Liver (tissue), 3 donors: ENCODE measurements around the gene RUSC1.

Source experiments
- EGR1 ChIP-seq, 2 donors: IDR thresholded peaks; 2 replicates each; pipeline ENCODE4 v1.6.1; 2016 to 2018; ENCODE audit warnings: antibody characterized with exemption in 2 of 2, low read depth in 2 of 2
- FOXA1 ChIP-seq: IDR thresholded peaks from 2 replicates; pipeline ENCODE4 v1.6.1; 2016; ENCODE audit warnings: antibody characterized with exemption
- FOXA2 ChIP-seq: IDR thresholded peaks from 2 replicates; pipeline ENCODE4 v1.6.1; 2016; ENCODE audit warnings: antibody characterized with exemption
- GABPA ChIP-seq, 2 donors: IDR thresholded peaks in 1 of 2; conservative IDR thresholded peaks in 1 of 2; 2 replicates each; pipeline ENCODE4 v1.6.1; 2016; ENCODE audit warnings: antibody characterized with exemption in 2 of 2, mild to moderate bottlenecking in 1 of 2, moderate library complexity in 1 of 2
- RAD21 ChIP-seq, 2 donors: IDR thresholded peaks; 2 replicates each; pipeline ENCODE4 v1.6.1; 2016; ENCODE audit warnings: antibody characterized with exemption in 2 of 2, mild to moderate bottlenecking in 2 of 2
- SP1 ChIP-seq: IDR thresholded peaks from 2 replicates; pipeline ENCODE4 v1.6.1; 2018; ENCODE audit warnings: antibody characterized with exemption, mild to moderate bottlenecking
- TAF1 ChIP-seq: conservative IDR thresholded peaks from 2 replicates; pipeline ENCODE4 v1.6.1; 2016; ENCODE audit warnings: antibody characterized with exemption, mild to moderate bottlenecking
- TF ChIP-seq, protein P1 (sequence below): IDR thresholded peaks from 2 replicates; pipeline ENCODE4 v1.6.1; 2016; ENCODE audit warnings: antibody characterized with exemption
- TF ChIP-seq, protein P2 (sequence below): fragments of 150-350 bp; IDR thresholded peaks from 2 replicates; pipeline ENCODE4 v1.5.1; 2017; ENCODE audit warnings: improper control_type of control experiment, low read depth, low read length; ENCODE audit not compliant: missing input control
- TF ChIP-seq, protein P3 (sequence below): IDR thresholded peaks from 2 replicates; pipeline ENCODE4 v1.6.1; 2016; ENCODE audit warnings: antibody characterized with exemption
- TF ChIP-seq, protein P4 (sequence below): IDR thresholded peaks from 2 replicates; pipeline ENCODE4 v1.6.1; 2016; ENCODE audit warnings: antibody characterized with exemption, mild to moderate bottlenecking
- donor health status: healthy.
- donor health status: healthy.

GRCh38 chr1:155325603-155325893, 4.9 kb downstream of the RUSC1 start:
- TF ChIP-seq, protein P1, sequence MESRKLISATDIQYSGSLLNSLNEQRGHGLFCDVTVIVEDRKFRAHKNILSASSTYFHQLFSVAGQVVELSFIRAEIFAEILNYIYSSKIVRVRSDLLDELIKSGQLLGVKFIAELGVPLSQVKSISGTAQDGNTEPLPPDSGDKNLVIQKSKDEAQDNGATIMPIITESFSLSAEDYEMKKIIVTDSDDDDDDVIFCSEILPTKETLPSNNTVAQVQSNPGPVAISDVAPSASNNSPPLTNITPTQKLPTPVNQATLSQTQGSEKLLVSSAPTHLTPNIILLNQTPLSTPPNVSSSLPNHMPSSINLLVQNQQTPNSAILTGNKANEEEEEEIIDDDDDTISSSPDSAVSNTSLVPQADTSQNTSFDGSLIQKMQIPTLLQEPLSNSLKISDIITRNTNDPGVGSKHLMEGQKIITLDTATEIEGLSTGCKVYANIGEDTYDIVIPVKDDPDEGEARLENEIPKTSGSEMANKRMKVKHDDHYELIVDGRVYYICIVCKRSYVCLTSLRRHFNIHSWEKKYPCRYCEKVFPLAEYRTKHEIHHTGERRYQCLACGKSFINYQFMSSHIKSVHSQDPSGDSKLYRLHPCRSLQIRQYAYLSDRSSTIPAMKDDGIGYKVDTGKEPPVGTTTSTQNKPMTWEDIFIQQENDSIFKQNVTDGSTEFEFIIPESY: no peak
- TF ChIP-seq, protein P2, sequence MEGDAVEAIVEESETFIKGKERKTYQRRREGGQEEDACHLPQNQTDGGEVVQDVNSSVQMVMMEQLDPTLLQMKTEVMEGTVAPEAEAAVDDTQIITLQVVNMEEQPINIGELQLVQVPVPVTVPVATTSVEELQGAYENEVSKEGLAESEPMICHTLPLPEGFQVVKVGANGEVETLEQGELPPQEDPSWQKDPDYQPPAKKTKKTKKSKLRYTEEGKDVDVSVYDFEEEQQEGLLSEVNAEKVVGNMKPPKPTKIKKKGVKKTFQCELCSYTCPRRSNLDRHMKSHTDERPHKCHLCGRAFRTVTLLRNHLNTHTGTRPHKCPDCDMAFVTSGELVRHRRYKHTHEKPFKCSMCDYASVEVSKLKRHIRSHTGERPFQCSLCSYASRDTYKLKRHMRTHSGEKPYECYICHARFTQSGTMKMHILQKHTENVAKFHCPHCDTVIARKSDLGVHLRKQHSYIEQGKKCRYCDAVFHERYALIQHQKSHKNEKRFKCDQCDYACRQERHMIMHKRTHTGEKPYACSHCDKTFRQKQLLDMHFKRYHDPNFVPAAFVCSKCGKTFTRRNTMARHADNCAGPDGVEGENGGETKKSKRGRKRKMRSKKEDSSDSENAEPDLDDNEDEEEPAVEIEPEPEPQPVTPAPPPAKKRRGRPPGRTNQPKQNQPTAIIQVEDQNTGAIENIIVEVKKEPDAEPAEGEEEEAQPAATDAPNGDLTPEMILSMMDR: no peak
- TF ChIP-seq GABPA (IDR thresholded peaks at IDR 0.05 in 1 of 2, conservative IDR thresholded peaks at IDR 0.05 in 1 of 2): no peak
- TF ChIP-seq, protein P3, sequence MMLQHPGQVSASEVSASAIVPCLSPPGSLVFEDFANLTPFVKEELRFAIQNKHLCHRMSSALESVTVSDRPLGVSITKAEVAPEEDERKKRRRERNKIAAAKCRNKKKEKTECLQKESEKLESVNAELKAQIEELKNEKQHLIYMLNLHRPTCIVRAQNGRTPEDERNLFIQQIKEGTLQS: no peak
- no peak for TF ChIP-seq FOXA2
- no peak for TF ChIP-seq SP1
- TF ChIP-seq TAF1: no peak
- no peak for TF ChIP-seq FOXA1
- TF ChIP-seq EGR1 (IDR thresholded peaks at IDR 0.05; ENCODE audit: low read depth in 2 of 2): no peak
- TF ChIP-seq, protein P4, sequence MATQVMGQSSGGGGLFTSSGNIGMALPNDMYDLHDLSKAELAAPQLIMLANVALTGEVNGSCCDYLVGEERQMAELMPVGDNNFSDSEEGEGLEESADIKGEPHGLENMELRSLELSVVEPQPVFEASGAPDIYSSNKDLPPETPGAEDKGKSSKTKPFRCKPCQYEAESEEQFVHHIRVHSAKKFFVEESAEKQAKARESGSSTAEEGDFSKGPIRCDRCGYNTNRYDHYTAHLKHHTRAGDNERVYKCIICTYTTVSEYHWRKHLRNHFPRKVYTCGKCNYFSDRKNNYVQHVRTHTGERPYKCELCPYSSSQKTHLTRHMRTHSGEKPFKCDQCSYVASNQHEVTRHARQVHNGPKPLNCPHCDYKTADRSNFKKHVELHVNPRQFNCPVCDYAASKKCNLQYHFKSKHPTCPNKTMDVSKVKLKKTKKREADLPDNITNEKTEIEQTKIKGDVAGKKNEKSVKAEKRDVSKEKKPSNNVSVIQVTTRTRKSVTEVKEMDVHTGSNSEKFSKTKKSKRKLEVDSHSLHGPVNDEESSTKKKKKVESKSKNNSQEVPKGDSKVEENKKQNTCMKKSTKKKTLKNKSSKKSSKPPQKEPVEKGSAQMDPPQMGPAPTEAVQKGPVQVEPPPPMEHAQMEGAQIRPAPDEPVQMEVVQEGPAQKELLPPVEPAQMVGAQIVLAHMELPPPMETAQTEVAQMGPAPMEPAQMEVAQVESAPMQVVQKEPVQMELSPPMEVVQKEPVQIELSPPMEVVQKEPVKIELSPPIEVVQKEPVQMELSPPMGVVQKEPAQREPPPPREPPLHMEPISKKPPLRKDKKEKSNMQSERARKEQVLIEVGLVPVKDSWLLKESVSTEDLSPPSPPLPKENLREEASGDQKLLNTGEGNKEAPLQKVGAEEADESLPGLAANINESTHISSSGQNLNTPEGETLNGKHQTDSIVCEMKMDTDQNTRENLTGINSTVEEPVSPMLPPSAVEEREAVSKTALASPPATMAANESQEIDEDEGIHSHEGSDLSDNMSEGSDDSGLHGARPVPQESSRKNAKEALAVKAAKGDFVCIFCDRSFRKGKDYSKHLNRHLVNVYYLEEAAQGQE: no peak
- no peak for TF ChIP-seq RAD21 (IDR thresholded peaks at IDR 0.05)
